GM19023 (cell line): Measurements from ENCODE around the gene COL20A1.
"Not testable (repeated sequence)": the region's sequence is repeated elsewhere in the genome, so short reads cannot be mapped to it uniquely, and the experiment has no call there.

Experiments
- ATAC-seq: cut with Tn5 transposase; IDR thresholded peaks from one replicate; pipeline ENCODE4 v1.9.1; 2021; ENCODE audit warnings: mild to moderate bottlenecking, moderate library complexity; ENCODE audit not compliant: unreplicated experiment

The COL20A1 gene

GRCh38 chr20:63290136-63290676, 2.8 kb upstream of the COL20A1 start:
- no peak for ATAC-seq

GRCh38 chr20:63290677-63291472, 2.1 kb upstream of the COL20A1 start:
- ATAC-seq, result no peak

GRCh38 chr20:63291811-63292210, 1.2 kb upstream of the COL20A1 start:
- no peak for ATAC-seq

- no peak for ATAC-seq
Measured at GRCh38 chr20:63292292-63292701, 689 bp upstream of the COL20A1 start.

GRCh38 chr20:63293456-63293855, 470 bp downstream of the COL20A1 start:
- no peak for ATAC-seq

GRCh38 chr20:63293871-63294535, 1.0 kb downstream of the COL20A1 start:
- no peak for ATAC-seq

GRCh38 chr20:63294536-63294900, 1.5 kb downstream of the COL20A1 start:
- ATAC-seq, result no peak

- no peak for ATAC-seq
Measured at GRCh38 chr20:63295018-63295417, 2.0 kb downstream of the COL20A1 start.

- no peak for ATAC-seq
Measured at GRCh38 chr20:63295422-63295821, 2.4 kb downstream of the COL20A1 start.

- no peak for ATAC-seq
Measured at GRCh38 chr20:63295846-63296245, 2.9 kb downstream of the COL20A1 start.

- ATAC-seq, result no peak
Measured at GRCh38 chr20:63296531-63297299, 3.7 kb downstream of the COL20A1 start.

GRCh38 chr20:63297371-63297781, 4.4 kb downstream of the COL20A1 start:
- no peak for ATAC-seq

GRCh38 chr20:63297796-63298572, 5.0 kb downstream of the COL20A1 start:
- ATAC-seq, result no peak

GRCh38 chr20:63298731-63299312, 5.8 kb downstream of the COL20A1 start:
- ATAC-seq, result no peak

GRCh38 chr20:63301671-63302070, 8.7 kb downstream of the COL20A1 start:
- ATAC-seq, result no peak

- no peak for ATAC-seq
Measured at GRCh38 chr20:63303095-63303666, 10.2 kb downstream of the COL20A1 start.

GRCh38 chr20:63305393-63305792, 12.4 kb downstream of the COL20A1 start:
- no peak for ATAC-seq

GRCh38 chr20:63305933-63306672, 13.1 kb downstream of the COL20A1 start:
- ATAC-seq, result not testable (repeated sequence)
